DOHH2 (cell line): ENCODE data around the gene SRGAP3.

Experiments
- EZH2phosphoT487 ChIP-seq: fragments of 200-600 bp; sonication (generic); IDR thresholded peaks from 2 replicates; pipeline ENCODE4 v1.6.1; 2017; ENCODE audit warnings: borderline replicate concordance, mild to moderate bottlenecking, antibody characterized with exemption, low read length, moderate library complexity, mixed read lengths
- TF ChIP-seq, protein P1 (sequence below): fragments of 200-600 bp; sonication (generic); IDR thresholded peaks from one replicate; pipeline ENCODE4 v1.5.1; 2014; ENCODE audit warnings: antibody characterized with exemption, mild to moderate bottlenecking, low read depth, low read length; ENCODE audit not compliant: poor library complexity, severe bottlenecking

DNA sequence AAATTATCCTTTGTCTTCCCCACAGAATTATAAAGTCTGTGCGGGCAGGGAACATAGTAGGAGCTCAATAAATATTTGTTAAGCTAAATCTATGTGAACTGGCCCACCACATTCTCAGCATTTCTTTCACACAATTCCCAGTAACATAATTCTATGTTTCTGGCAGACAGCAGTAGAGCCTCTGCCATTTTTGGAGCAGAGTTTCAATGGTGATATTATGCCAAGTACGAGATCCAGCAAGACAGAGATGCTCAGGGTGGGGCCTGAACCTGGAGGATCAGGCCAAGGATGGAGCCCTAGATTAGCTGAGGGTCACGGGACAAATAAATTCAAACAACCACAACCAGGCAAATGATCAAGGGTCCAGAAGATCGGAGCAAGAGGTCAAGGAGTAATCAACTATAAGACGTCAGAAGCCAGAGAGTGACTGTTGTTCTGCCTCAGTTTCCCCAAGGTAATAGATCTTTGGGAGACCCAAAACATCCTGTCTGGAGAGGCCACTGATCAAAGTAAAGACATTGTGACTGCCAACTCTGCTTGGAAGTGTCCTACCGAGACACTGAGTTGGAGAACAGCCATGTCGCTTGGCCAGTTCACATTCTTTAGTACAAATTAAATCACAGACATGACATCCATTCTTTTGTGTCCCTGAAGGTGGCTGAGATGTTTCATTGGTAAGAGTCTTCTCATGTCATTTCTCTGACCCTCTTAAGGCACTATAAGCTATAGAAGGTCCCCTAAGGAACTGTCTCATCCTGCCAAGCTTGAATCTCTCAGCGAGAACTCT, 15.4 kb downstream of the SRGAP3 start:
- TF ChIP-seq, protein P1, sequence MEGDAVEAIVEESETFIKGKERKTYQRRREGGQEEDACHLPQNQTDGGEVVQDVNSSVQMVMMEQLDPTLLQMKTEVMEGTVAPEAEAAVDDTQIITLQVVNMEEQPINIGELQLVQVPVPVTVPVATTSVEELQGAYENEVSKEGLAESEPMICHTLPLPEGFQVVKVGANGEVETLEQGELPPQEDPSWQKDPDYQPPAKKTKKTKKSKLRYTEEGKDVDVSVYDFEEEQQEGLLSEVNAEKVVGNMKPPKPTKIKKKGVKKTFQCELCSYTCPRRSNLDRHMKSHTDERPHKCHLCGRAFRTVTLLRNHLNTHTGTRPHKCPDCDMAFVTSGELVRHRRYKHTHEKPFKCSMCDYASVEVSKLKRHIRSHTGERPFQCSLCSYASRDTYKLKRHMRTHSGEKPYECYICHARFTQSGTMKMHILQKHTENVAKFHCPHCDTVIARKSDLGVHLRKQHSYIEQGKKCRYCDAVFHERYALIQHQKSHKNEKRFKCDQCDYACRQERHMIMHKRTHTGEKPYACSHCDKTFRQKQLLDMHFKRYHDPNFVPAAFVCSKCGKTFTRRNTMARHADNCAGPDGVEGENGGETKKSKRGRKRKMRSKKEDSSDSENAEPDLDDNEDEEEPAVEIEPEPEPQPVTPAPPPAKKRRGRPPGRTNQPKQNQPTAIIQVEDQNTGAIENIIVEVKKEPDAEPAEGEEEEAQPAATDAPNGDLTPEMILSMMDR = no peak
- no peak for TF ChIP-seq EZH2phosphoT487
